ENCODE data around the gene SORBS1. TPM values are rescaled to one million over a fixed set of nuclear protein-coding genes. Genes with fewer than 3 reads are reported as not detected.

The SORBS1 gene
- total and polyA plus RNA-seq, 9 of the 15 experiments (the other 6 are each of a cell fraction or from before 2014, with no cell fraction given), result 2.0 to 13.3 (median 6.5) TPM

DNA sequence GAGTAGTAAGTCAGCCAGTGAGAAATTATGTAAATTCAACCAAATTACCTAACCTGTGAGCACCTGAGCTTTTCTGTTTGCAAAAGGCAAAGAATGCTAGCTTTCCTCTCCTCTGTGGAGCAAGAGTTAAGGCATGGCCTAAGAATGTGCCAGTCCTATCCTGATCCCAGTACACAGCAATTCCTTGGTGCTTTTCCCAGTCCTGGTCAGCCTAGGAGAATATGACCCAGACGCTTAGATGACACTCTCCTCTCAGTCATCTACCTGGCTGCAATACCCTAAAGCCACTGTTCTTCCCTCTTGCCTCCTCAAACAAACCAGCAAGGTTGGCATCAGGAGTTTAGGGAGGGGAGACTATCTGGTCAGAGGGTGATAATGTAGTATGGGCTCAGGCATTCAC is 274.5 kb downstream of the SORBS1 start:
- no peak for FAIRE-seq
- peaks cover 16% of the 10 kb centered on the region; the same call in 2 of the 3 replicates for H3K36me3 ChIP-seq (ENCODE audit: control insufficient read depth, insufficient read depth, low read length)
- H2AFZ ChIP-seq (ENCODE audit: low read depth, low read length), result no peak overlapping the region
- intact Hi-C loops (cut with micrococcal nuclease), result loop anchor here (5.0 kb wide), 2 partner anchors 39 to 76 kb away; no protein-coding TSS in a partner anchor
- TF ChIP-seq PRPF4 (IDR thresholded peaks at IDR 0.05; ENCODE audit: insufficient read depth, low read depth, low read length, poor library complexity, severe bottlenecking) (no peak), HNRNPUL1 (IDR thresholded peaks at IDR 0.05; ENCODE audit: low read length) (no peak), TRIM28 (IDR thresholded peaks at IDR 0.05) (no peak), GATAD2B (IDR thresholded peaks at IDR 0.05; ENCODE audit: borderline replicate concordance) (no peak), TAL1 (IDR thresholded peaks at IDR 0.05) (no peak), CBX2 (IDR thresholded peaks at IDR 0.05; ENCODE audit: insufficient read depth, low read length, poor library complexity, severe bottlenecking) (no peak), TEAD4 (IDR thresholded peaks at IDR 0.05; ENCODE audit: low read length) (no peak), TEAD4 (CRISPR knock-in tag; IDR thresholded peaks at IDR 0.05; ENCODE audit: borderline replicate concordance) (no peak), CHD2 (IDR thresholded peaks at IDR 0.05; ENCODE audit: low read depth, low read length) (no peak), RBFOX2 (IDR thresholded peaks at IDR 0.05; ENCODE audit: low read depth, low read length) (no peak), HMG20B (CRISPR knock-in tag; IDR thresholded peaks at IDR 0.05) (no peak), KLF16 (IDR thresholded peaks at IDR 0.05) (no peak), SMAD4 (CRISPR knock-in tag; conservative IDR thresholded peaks at IDR 0.05) (no peak), ZNF316 (IDR thresholded peaks at IDR 0.05) (no peak), POLR3A (IDR thresholded peaks at IDR 0.05; ENCODE audit: borderline replicate concordance, extremely low read depth, insufficient read depth, insufficient read length) (no peak), MEF2A (IDR thresholded peaks at IDR 0.05; ENCODE audit: control insufficient read depth, low read depth, low read length) (no peak), GATA2 (CRISPR knock-in tag; IDR thresholded peaks at IDR 0.05) (no peak), COPS2 (conservative IDR thresholded peaks at IDR 0.05) (no peak), SIRT6 (IDR thresholded peaks at IDR 0.05; ENCODE audit: low read depth, low read length) (no peak), SP1 (CRISPR knock-in tag; IDR thresholded peaks at IDR 0.05) (no peak)
- no peak for DNase-seq (ENCODE audit: extremely low read depth in 1 of 4, low spot score in 3 of 4)
- no peaks in the 10 kb centered on the region for H3K9me1 ChIP-seq (ENCODE audit: control insufficient read depth, insufficient read depth, low read length)
- no peaks in the 10 kb centered on the region for H3K9me3 ChIP-seq (replicated peaks; ENCODE audit: control insufficient read depth, insufficient read depth, low read depth, low read length)
- WGBS (ENCODE audit: insufficient coverage, low coverage, missing lambda C conversion rate), result 0% methylated on average over 1 of the region's 1 CpG
- H3K4me3 ChIP-seq, result no peak overlapping the region
- H3K79me2 ChIP-seq (ENCODE audit: control insufficient read depth, insufficient read depth, low read length), result peaks cover 81% of the 10 kb centered on the region
- POLR2A ChIA-PET, result interaction anchor here (1.0 kb wide), 1 partner anchor 11 kb away, joined by 3 read pairs; no protein-coding TSS in a partner anchor
- H4K20me1 ChIP-seq (replicated peaks; ENCODE audit: control insufficient read depth, insufficient read depth, low read length), result peaks cover 6% of the 10 kb centered on the region; the same call in 1 of the 2 replicates
- H3K4me2 ChIP-seq (ENCODE audit: insufficient read depth, low read length), result no peak overlapping the region
- H3K27ac ChIP-seq (ENCODE audit: extremely low read depth, low read depth, low read length), result no peak overlapping the region
- CTCF ChIA-PET (ENCODE audit: low intra/inter-chr PET ratio), result no interaction called here
- in situ Hi-C loops (cut with MboI), result no loop called here
- ATAC-seq, result no peak
- no peaks in the 10 kb centered on the region for H3K27me3 ChIP-seq (ENCODE audit: control insufficient read depth in 2 of 2, insufficient read depth in 2 of 2, low read length in 2 of 2)
- peaks cover 21 to 26% of the 10 kb centered on the region in 2 experiments; a peak in 4 of 5 replicates for H3K4me1 ChIP-seq (replicated peaks in 1 of 2; ENCODE audit: control insufficient read depth in 2 of 2, insufficient read depth in 2 of 2, low read length in 2 of 2)
- BruUV-seq (replicated peaks), result no TSS peak
- no peak overlapping the region for H3K9ac ChIP-seq (ENCODE audit: insufficient read depth in 1 of 2, low read depth in 2 of 2, low read length in 2 of 2)
